AG04449 (cell line): ENCODE results near the gene GPR21.

ENCODE experiments used
- CTCF ChIA-PET: fragments of 350-600 bp; formaldehyde crosslinking; extraction: SDS; loops from one replicate; lab custom pipeline; 2021; ENCODE audit warnings: antibody characterized with exemption; lab: Yijun Ruan, JAX
- POLR2A ChIA-PET: fragments of 400-600, 350-600 bp; formaldehyde crosslinking; extraction: SDS; loops from one replicate; lab custom pipeline; 2020; ENCODE audit warnings: antibody characterized with exemption, inconsistent platforms; lab: Yijun Ruan, JAX
- DNase-seq: peaks from one replicate; pipeline ENCODE4 v3.0.0-alpha.2; 2010; ENCODE audit warnings: low read depth, low spot score
- H3K4me3 ChIP-seq: 2 replicates; pipeline ENCODE4 v1.5.1; 2011; ENCODE audit warnings: low read depth, mild to moderate bottlenecking, control low read depth, low read length
- TF ChIP-seq, protein P1 (sequence below): IDR thresholded peaks from one replicate; pipeline ENCODE4 v1.5.1; 2011; ENCODE audit warnings: mild to moderate bottlenecking, moderate library complexity, low read length, control low read depth, inconsistent platforms; ENCODE audit not compliant: insufficient read depth; ENCODE audit errors: missing control alignments

GPR21 gene

DNA sequence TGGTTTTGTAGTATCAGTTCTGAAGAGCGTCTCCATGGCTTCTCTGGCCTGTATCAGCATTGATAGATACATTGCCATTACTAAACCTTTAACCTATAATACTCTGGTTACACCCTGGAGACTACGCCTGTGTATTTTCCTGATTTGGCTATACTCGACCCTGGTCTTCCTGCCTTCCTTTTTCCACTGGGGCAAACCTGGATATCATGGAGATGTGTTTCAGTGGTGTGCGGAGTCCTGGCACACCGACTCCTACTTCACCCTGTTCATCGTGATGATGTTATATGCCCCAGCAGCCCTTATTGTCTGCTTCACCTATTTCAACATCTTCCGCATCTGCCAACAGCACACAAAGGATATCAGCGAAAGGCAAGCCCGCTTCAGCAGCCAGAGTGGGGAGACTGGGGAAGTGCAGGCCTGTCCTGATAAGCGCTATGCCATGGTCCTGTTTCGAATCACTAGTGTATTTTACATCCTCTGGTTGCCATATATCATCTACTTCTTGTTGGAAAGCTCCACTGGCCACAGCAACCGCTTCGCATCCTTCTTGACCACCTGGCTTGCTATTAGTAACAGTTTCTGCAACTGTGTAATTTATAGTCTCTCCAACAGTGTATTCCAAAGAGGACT lies 1.5 kb downstream of the GPR21 start:
- POLR2A ChIA-PET = no interaction called here
- no peak for DNase-seq
- TF ChIP-seq, protein P1, sequence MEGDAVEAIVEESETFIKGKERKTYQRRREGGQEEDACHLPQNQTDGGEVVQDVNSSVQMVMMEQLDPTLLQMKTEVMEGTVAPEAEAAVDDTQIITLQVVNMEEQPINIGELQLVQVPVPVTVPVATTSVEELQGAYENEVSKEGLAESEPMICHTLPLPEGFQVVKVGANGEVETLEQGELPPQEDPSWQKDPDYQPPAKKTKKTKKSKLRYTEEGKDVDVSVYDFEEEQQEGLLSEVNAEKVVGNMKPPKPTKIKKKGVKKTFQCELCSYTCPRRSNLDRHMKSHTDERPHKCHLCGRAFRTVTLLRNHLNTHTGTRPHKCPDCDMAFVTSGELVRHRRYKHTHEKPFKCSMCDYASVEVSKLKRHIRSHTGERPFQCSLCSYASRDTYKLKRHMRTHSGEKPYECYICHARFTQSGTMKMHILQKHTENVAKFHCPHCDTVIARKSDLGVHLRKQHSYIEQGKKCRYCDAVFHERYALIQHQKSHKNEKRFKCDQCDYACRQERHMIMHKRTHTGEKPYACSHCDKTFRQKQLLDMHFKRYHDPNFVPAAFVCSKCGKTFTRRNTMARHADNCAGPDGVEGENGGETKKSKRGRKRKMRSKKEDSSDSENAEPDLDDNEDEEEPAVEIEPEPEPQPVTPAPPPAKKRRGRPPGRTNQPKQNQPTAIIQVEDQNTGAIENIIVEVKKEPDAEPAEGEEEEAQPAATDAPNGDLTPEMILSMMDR = no peak
- H3K4me3 ChIP-seq = no peak overlapping the region
- CTCF ChIA-PET = interaction anchor here (1.5 kb wide), 1 partner anchor 7 kb away, joined by 6 read pairs; no protein-coding TSS in a partner anchor

DNA sequence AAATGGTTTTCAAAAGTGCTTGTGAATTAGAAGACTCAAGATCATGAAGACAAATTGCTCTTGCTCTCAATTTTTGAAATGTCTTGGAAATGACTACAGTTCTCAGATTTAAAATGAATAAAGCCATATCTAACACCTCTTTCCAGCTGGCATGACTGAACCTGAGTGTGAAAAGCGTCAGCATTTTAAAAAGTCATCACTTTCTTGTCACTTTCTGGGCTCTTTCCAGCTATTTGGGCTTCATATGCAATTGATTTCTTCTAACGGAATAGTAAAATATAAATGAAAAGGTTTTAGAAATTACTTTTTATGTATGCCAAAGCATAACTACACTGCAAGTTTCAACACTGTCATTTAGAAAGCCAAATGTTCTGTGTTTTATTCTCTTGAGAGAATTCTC lies 2.3 kb downstream of the GPR21 start:
- CTCF ChIA-PET = interaction anchor here (1.3 to 1.9 kb wide), 2 partner anchors 45 to 314 kb away, joined by 3 to 4 read pairs; no protein-coding TSS in a partner anchor
- TF ChIP-seq, protein P1 = no peak
- POLR2A ChIA-PET = interaction anchor here (1.1 kb wide), 1 partner anchor 104 kb away, joined by 3 read pairs; the partner anchor contains the start of gene ZBTB26
- DNase-seq = no peak
- H3K4me3 ChIP-seq = no peak overlapping the region

DNA sequence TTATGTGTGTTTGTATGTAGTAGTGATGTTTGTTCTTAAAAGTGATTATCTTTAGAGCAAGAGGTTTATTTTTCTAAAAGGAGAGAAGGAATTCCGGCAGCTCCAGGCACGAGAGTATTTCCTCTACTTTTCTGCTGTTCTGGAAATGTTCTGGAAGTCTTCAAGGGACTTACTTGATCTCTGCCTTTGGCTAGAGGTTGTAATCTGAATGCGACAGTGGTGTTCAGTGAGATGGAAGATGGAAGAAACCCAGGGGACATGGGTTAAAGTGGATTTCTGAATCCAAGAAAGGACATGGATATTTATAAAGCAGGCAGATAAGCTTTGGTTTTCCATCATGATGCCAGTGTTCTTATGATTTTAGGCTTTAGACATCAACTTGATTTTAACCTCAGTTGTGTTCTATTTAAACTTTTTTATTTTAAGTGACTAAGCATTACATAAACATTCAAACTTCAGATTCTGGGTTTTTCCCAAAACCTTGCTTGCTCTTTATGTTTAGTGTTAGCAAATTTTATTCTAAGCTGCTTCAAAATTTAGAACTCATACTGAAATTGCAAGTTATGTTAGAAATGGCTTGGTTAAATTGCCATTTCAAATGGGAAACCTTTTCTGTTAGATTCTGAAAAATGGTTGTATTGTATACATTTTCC lies 3.6 kb downstream of the GPR21 start:
- DNase-seq = no peak
- TF ChIP-seq, protein P1 = no peak
- no peak overlapping the region for H3K4me3 ChIP-seq
- ChIA-PET POLR2A (interaction anchor here (1.1 kb wide), 1 partner anchor 105 kb away, joined by 3 read pairs; the partner anchor contains the start of gene ZBTB26), CTCF (interaction anchor here (1.0 to 1.9 kb wide), 2 partner anchors 313 kb away, joined by 3 to 4 read pairs; no protein-coding TSS in a partner anchor)

DNA sequence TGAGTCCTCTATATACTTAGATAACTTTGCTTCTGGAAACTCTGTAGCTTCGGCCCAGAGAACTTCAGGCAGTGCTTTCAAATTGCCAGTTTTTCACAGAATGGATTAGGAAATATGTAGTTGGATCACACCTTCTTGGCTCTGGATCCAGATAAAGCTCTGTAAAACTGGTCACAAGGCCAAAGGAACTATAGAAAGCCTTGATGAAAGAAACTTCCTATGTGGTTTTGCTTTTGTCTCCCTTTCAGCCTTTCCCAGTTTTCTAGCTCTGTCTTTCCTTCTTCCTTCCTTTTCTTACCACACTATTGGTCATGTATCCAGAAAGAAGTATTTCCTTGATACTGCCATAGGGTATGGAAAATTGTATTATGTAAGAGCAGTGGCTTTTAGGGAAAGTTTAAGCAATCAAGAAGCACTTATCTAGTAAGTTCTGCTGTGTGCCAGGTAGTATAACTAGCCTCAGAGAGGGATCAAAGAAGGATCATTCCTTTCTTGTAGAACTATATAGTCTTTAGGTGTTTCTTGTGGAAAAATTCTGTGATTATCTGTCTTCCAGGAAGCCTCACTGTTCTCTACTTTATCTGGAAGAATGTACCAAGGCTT lies 6.3 kb downstream of the GPR21 start:
- H3K4me3 ChIP-seq = no peak overlapping the region
- CTCF ChIA-PET = interaction anchor here (1.0 kb wide), 1 partner anchor 22 kb away, joined by 3 read pairs; no protein-coding TSS in a partner anchor

DNA sequence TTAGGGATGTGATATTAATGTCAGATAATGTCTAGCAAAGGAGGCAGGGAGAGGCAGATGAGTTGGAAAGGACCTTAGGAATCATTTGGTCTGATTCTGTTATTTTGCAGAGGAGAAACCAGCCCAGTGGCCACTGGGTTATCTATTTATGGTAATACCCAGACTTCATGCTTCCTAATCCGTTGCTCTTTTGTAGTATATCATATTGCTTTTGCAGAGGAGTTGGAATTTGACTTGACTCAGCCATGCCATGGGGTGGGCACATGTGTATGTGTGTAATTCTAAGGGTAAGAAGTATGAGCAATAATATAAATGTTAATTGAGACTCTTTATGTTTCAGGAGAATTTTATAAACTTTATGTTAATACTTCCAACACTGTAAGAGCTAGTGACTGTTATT lies 7.3 kb downstream of the GPR21 start:
- ChIA-PET CTCF (no interaction called here), POLR2A (no interaction called here)
- no peak overlapping the region for H3K4me3 ChIP-seq
- TF ChIP-seq, protein P1 = no peak
- DNase-seq = no peak

More for the DNA sequence above, 6.3 kb downstream of the GPR21 start:
- DNase-seq = no peak
- POLR2A ChIA-PET = no interaction called here
- TF ChIP-seq, protein P1 = no peak

DNA sequence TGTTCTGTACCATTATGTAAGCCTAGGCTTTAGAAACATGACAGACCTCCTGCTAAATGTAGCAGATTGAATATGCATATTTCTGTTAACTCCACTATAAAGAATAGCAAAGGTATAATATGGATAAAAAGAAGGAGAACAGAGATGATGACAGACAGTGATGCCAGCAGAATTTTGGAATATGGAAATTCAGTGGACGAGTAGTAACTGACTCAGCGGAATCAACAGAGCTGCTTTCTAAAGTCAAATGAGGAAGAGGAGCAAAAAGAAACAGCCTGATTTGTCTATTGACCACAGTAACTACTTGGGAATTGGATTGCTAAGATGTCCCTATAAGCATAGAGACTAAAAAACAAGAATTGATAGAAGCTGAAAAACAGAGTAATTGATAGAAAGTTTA lies 8.0 kb downstream of the GPR21 start:
- TF ChIP-seq, protein P1 = no peak
- POLR2A ChIA-PET = no interaction called here
- no peak for DNase-seq
- CTCF ChIA-PET = interaction anchor here (1.1 to 1.4 kb wide), 2 partner anchors 7 to 10 kb away, joined by 3 to 6 read pairs; partner anchors contain the start of gene GPR21
- H3K4me3 ChIP-seq = no peak overlapping the region
